ENCODE results near the gene LRRC8D. TPM values are rescaled to one million over a fixed set of nuclear protein-coding genes. Genes with fewer than 3 reads are reported as not detected.

The LRRC8D gene
- total RNA-seq, 1 experiment from 2014 or later: 37.2 TPM

- Histone ChIP-seq H3T11ph (ENCODE audit: low read length) (no peak overlapping the region), H3K14ac (ENCODE audit: insufficient read depth, low read length) (no peak overlapping the region), H3K4me2 (ENCODE audit: insufficient read depth, insufficient read length, low read length) (no peak overlapping the region), H3K4ac (ENCODE audit: low read depth, low read length) (no peak overlapping the region), H3K56ac (ENCODE audit: insufficient read length, low read depth, low read length) (no peak overlapping the region), H2BK20ac (ENCODE audit: low read depth, low read length, poor library complexity, severe bottlenecking) (no peak overlapping the region), H2BK12ac (ENCODE audit: insufficient read length, low read depth, low read length) (no peak overlapping the region), H2BK5ac (ENCODE audit: insufficient read length, low read length) (no peak overlapping the region), H4K8ac (replicated peaks; ENCODE audit: insufficient read length, low read depth, low read length) (no peak overlapping the region), H3K23me2 (ENCODE audit: insufficient read length, low read depth, low read length, poor library complexity, severe bottlenecking) (no peaks in the 10 kb centered on the region), H3K27ac (ENCODE audit: insufficient read length, low read depth, low read length) (no peak overlapping the region), H4K91ac (ENCODE audit: insufficient read length, low read depth, low read length) (no peak overlapping the region), H2AK5ac (ENCODE audit: insufficient read length, low read length) (no peak overlapping the region), H3K79me1 (ENCODE audit: insufficient read depth, low read depth, low read length, poor library complexity, severe bottlenecking) (peaks cover 9% of the 10 kb centered on the region), H2BK120ac (ENCODE audit: low read depth, low read length, poor library complexity, severe bottlenecking) (no peak overlapping the region), H3K9ac (ENCODE audit: extremely low read depth, insufficient read length, low read length) (no peak overlapping the region), H4K5ac (ENCODE audit: insufficient read length, low read depth, low read length) (no peak overlapping the region), H3K79me2 (ENCODE audit: insufficient read depth, low read length) (peaks cover 2% of the 10 kb centered on the region; the same call in 1 of the 2 replicates), H2AFZ (ENCODE audit: low read length) (no peak overlapping the region), H2BK15ac (ENCODE audit: low read depth, low read length) (no peak overlapping the region), H4K20me1 (ENCODE audit: control insufficient read depth, insufficient read depth, insufficient read length) (no peaks in the 10 kb centered on the region), H3K9me3 (ENCODE audit: control insufficient read depth, low read depth, low read length) (no peaks in the 10 kb centered on the region), H3K27me3 (ENCODE audit: insufficient read depth, low read length) (no peaks in the 10 kb centered on the region), H3K23ac (ENCODE audit: insufficient read length, low read depth, low read length) (no peak overlapping the region), H3K18ac (ENCODE audit: insufficient read length, low read depth, low read length) (no peak overlapping the region), H3K4me1 (ENCODE audit: insufficient read depth, low read length) (peaks cover 3% of the 10 kb centered on the region; the same call in 1 of the 2 replicates)
- DNase-seq: no peak
- H3K4me3 Mint-ChIP-seq: no peak overlapping the region
- peaks cover 6 to 9% (median 9%) of the 10 kb centered on the region in 3 experiments; a peak in 6 of 7 replicates for H3K36me3 Mint-ChIP-seq (ENCODE audit: insufficient read depth in 1 of 3, low read depth in 3 of 3)
- WGBS (ENCODE audit: extremely low coverage, insufficient read length, low lambda C conversion rate): no CpG with 5 or more reads among the region's 2 CpGs
- peak overlapping the region in 1 of 3 experiments; percentile 19; a peak in 2 of 7 replicates for H3K27ac Mint-ChIP-seq
- H3K4me1 Mint-ChIP-seq: peaks cover 17 to 18% of the 10 kb centered on the region in 2 experiments
- H3K27me3 Mint-ChIP-seq (ENCODE audit: low read depth): no peaks in the 10 kb centered on the region
- H3K9me3 Mint-ChIP-seq: no peaks in the 10 kb centered on the region
- no peak for TF ChIP-seq CTCF (conservative IDR thresholded peaks at IDR 0.05)
These were observed 66.4 kb downstream of the LRRC8D start for GRCh38 chr1:89887270-89887669.

All from H9 (cell line).